ENCODE data around the gene BRI3. TPM values are rescaled to one million over a fixed set of nuclear protein-coding genes. Genes with fewer than 3 reads are reported as not detected.

Gene BRI3
- total and polyA plus RNA-seq, 10 of the 15 experiments (the other 5 are each of a cell fraction or from before 2014, with no cell fraction given), result 4.5 to 56.3 (median 21.5) TPM

- no peak for FAIRE-seq
Measured at GRCh38 chr7:98286093-98286539, 4.6 kb downstream of the BRI3 start.

More at GRCh38 chr7:98286093-98286539, 4.6 kb downstream of the BRI3 start:
- Histone ChIP-seq H3K36me3 (ENCODE audit: control insufficient read depth in 2 of 2, insufficient read depth in 2 of 2, low read length in 1 of 2) (peaks cover 0 to 2% of the 10 kb centered on the region in 2 experiments; a peak in 3 of 4 replicates), H3K79me2 (ENCODE audit: control insufficient read depth, insufficient read depth, low read length) (peaks cover 2% of the 10 kb centered on the region; the same call in 1 of the 2 replicates), H3K27me3 (replicated peaks in 1 of 2; ENCODE audit: control insufficient read depth in 2 of 2, insufficient read depth in 2 of 2, low read length in 1 of 2) (no peaks in the 10 kb centered on the region), H3K9me3 (replicated peaks; ENCODE audit: control insufficient read depth, insufficient read depth, low read length) (no peaks in the 10 kb centered on the region), H3K27ac (ENCODE audit: control insufficient read depth, insufficient read depth) (no peak overlapping the region), H3K9ac (ENCODE audit: control insufficient read depth, insufficient read depth, low read length) (no peak overlapping the region), H2AFZ (ENCODE audit: control insufficient read depth, low read depth, low read length) (no peak overlapping the region), H3K4me1 (ENCODE audit: control insufficient read depth, insufficient read depth, low read length) (peaks cover 6% of the 10 kb centered on the region), H3K4me3 (no peak overlapping the region), H4K20me1 (ENCODE audit: control insufficient read depth, insufficient read depth) (no peaks in the 10 kb centered on the region), H3K4me2 (ENCODE audit: control insufficient read depth, insufficient read depth) (no peak overlapping the region)
- in situ Hi-C loops (cut with MboI), result no loop called here
- intact Hi-C loops (cut with micrococcal nuclease; ENCODE audit: unreplicated experiment), result no loop called here
- ATAC-seq (no peak), DNase-seq (ENCODE audit: low read depth, low spot score) (no peak)
- 81% methylated on average over 14 of the region's 14 CpGs for WGBS (ENCODE audit: insufficient coverage, insufficient replicate concordance, low lambda C conversion rate, missing lambda C conversion rate)
- SMC1A ChIA-PET (ENCODE audit: uncharacterized antibody, unreplicated experiment), result interaction anchor here (0.7 to 0.9 kb wide), 2 partner anchors 8 to 614 kb away, joined by 3 read pairs; no protein-coding TSS in a partner anchor
- TF ChIP-seq PML (IDR thresholded peaks at IDR 0.05; ENCODE audit: low read length) (no peak), FOS (IDR thresholded peaks at IDR 0.05; ENCODE audit: borderline replicate concordance, extremely low read depth, insufficient read length) (no peak), CHD4 (IDR thresholded peaks at IDR 0.05) (no peak), TBL1XR1 (IDR thresholded peaks at IDR 0.05; ENCODE audit: low read depth, low read length) (no peak), BCL3 (IDR thresholded peaks at IDR 0.05; ENCODE audit: borderline replicate concordance, insufficient read depth, low read depth, low read length, poor library complexity, severe bottlenecking) (no peak), POLR2AphosphoS5 (IDR thresholded peaks at IDR 0.05; ENCODE audit: low read length) (no peak), TAF1 (IDR thresholded peaks at IDR 0.05; ENCODE audit: borderline replicate concordance, low read depth, low read length) (no peak), NRF1 (conservative IDR thresholded peaks at IDR 0.05; ENCODE audit: low read depth, low read length) (no peak)
- RAD21 ChIA-PET (ENCODE audit: unreplicated experiment), result no interaction called here
- POLR2A ChIA-PET, result no interaction called here
- no TSS peak for BruUV-seq (replicated peaks)
- CTCF ChIA-PET, result interaction anchor here (2.8 kb wide), 1 partner anchor 116 kb away, joined by 10 read pairs; the partner anchor contains the start of gene BAIAP2L1

Measured in GM12878 (cell line).